ENCODE results near the gene LDAH. TPM values are rescaled to one million over a fixed set of nuclear protein-coding genes. Genes with fewer than 3 reads are reported as not detected.

LDAH gene
- total and polyA plus RNA-seq, 10 of the 15 experiments (the other 5 are each of a cell fraction or from before 2014, with no cell fraction given), result 17.9 to 44.7 (median 30.0) TPM

DNA sequence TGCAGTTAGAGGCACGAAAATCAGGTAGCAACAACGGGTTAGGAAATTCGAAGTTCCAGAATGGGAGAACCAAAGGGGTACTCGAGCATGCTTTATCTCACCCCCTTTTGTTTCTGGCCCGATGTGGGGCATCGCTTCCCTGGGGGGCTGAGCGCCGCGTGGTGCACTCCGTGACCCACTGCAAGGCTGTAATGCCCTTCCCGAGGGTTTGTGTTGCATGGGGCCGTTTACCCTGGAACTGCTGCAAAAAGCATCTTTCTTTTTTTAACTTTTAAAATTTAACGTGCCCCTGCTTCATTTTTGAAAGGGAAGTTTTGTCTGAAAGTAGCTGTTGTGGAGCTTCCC is 151.2 kb downstream of the LDAH start:
- Histone ChIP-seq H3K36me3 (ENCODE audit: control insufficient read depth in 2 of 2, insufficient read depth in 2 of 2, low read length in 1 of 2) (no peaks in the 10 kb centered on the region), H3K9ac (ENCODE audit: control insufficient read depth, insufficient read depth, low read length) (no peak overlapping the region), H3K4me3 (no peak overlapping the region), H3K79me2 (ENCODE audit: control insufficient read depth, insufficient read depth, low read length) (no peaks in the 10 kb centered on the region), H3K27ac (ENCODE audit: control insufficient read depth, insufficient read depth) (no peak overlapping the region), H3K4me1 (ENCODE audit: control insufficient read depth, insufficient read depth, low read length) (peaks cover 20% of the 10 kb centered on the region), H3K27me3 (replicated peaks in 1 of 2; ENCODE audit: control insufficient read depth in 2 of 2, insufficient read depth in 2 of 2, low read length in 1 of 2) (peaks cover 13 to 16% of the 10 kb centered on the region in 2 experiments), H2AFZ (ENCODE audit: control insufficient read depth, low read depth, low read length) (no peak overlapping the region), H4K20me1 (ENCODE audit: control insufficient read depth, insufficient read depth) (no peaks in the 10 kb centered on the region), H3K9me3 (replicated peaks; ENCODE audit: control insufficient read depth, insufficient read depth, low read length) (no peaks in the 10 kb centered on the region; the same call in 2 of the 3 replicates), H3K4me2 (ENCODE audit: control insufficient read depth, insufficient read depth) (no peak overlapping the region)
- 75% methylated on average over 13 of the region's 13 CpGs for WGBS (ENCODE audit: insufficient coverage, insufficient replicate concordance, low lambda C conversion rate, missing lambda C conversion rate)
- intact Hi-C loops (cut with micrococcal nuclease; ENCODE audit: unreplicated experiment) (no loop called here), in situ Hi-C loops (cut with MboI) (loop anchor here (25.0 kb wide), 1 partner anchor 441 kb away; the partner anchor contains the start of gene TDRD15)
- ChIA-PET CTCF (interaction anchor here (0.8 to 2.3 kb wide), 2 partner anchors 10 to 21 kb away, joined by 3 to 12 read pairs; partner anchors contain the start of gene HS1BP3), RAD21 (ENCODE audit: unreplicated experiment) (no interaction called here), POLR2A (no interaction called here), SMC1A (ENCODE audit: uncharacterized antibody, unreplicated experiment) (no interaction called here)
- TF ChIP-seq, protein P1, sequence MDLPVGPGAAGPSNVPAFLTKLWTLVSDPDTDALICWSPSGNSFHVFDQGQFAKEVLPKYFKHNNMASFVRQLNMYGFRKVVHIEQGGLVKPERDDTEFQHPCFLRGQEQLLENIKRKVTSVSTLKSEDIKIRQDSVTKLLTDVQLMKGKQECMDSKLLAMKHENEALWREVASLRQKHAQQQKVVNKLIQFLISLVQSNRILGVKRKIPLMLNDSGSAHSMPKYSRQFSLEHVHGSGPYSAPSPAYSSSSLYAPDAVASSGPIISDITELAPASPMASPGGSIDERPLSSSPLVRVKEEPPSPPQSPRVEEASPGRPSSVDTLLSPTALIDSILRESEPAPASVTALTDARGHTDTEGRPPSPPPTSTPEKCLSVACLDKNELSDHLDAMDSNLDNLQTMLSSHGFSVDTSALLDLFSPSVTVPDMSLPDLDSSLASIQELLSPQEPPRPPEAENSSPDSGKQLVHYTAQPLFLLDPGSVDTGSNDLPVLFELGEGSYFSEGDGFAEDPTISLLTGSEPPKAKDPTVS (IDR thresholded peaks at IDR 0.05; ENCODE audit: low read depth, low read length), result no peak
- no peak for TF ChIP-seq BACH1 (IDR thresholded peaks at IDR 0.05; ENCODE audit: borderline replicate concordance)
- TF ChIP-seq MEF2B (IDR thresholded peaks at IDR 0.05; ENCODE audit: partially characterized antibody, poor library complexity, severe bottlenecking), result no peak
- TF ChIP-seq NR2C1 (IDR thresholded peaks at IDR 0.05), result no peak
- no peak for TF ChIP-seq CREM (IDR thresholded peaks at IDR 0.05; ENCODE audit: low read depth)
- TF ChIP-seq, protein P2, sequence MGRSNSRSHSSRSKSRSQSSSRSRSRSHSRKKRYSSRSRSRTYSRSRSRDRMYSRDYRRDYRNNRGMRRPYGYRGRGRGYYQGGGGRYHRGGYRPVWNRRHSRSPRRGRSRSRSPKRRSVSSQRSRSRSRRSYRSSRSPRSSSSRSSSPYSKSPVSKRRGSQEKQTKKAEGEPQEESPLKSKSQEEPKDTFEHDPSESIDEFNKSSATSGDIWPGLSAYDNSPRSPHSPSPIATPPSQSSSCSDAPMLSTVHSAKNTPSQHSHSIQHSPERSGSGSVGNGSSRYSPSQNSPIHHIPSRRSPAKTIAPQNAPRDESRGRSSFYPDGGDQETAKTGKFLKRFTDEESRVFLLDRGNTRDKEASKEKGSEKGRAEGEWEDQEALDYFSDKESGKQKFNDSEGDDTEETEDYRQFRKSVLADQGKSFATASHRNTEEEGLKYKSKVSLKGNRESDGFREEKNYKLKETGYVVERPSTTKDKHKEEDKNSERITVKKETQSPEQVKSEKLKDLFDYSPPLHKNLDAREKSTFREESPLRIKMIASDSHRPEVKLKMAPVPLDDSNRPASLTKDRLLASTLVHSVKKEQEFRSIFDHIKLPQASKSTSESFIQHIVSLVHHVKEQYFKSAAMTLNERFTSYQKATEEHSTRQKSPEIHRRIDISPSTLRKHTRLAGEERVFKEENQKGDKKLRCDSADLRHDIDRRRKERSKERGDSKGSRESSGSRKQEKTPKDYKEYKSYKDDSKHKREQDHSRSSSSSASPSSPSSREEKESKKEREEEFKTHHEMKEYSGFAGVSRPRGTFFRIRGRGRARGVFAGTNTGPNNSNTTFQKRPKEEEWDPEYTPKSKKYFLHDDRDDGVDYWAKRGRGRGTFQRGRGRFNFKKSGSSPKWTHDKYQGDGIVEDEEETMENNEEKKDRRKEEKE (IDR thresholded peaks at IDR 0.05), result no peak
- TF ChIP-seq EED (IDR thresholded peaks at IDR 0.05; ENCODE audit: low read depth), result no peak
- no peak for TF ChIP-seq POLR2AphosphoS2 (IDR thresholded peaks at IDR 0.05; ENCODE audit: low read depth, low read length)
- no peak for TF ChIP-seq CHD4 (IDR thresholded peaks at IDR 0.05)
- TF ChIP-seq STAT1 (conservative IDR thresholded peaks at IDR 0.05), result no peak
- no peak for TF ChIP-seq ZNF274 (IDR thresholded peaks at IDR 0.05; ENCODE audit: insufficient read depth, insufficient read length)
- ATAC-seq (no peak), FAIRE-seq (no peak), DNase-seq (ENCODE audit: low read depth, low spot score) (no peak)
- BruUV-seq (replicated peaks), result no TSS peak

Measured in GM12878 (cell line).